Epithelial cell of umbilical artery (primary cell): ENCODE data around the gene LHFPL5. TPM values are rescaled to one million over a fixed set of nuclear protein-coding genes. Genes with fewer than 3 reads are reported as not detected.

Source experiments
- total RNA-seq: library from RNA; depleted of rRNA; stranded (reverse); fragments of >200 nt; gene quantifications from 2 replicates; pipeline ENCODE4 v1.2.3, GENCODE V29; 2014

Gene LHFPL5
- not detected in 2 replicates for total RNA-seq

DNA sequence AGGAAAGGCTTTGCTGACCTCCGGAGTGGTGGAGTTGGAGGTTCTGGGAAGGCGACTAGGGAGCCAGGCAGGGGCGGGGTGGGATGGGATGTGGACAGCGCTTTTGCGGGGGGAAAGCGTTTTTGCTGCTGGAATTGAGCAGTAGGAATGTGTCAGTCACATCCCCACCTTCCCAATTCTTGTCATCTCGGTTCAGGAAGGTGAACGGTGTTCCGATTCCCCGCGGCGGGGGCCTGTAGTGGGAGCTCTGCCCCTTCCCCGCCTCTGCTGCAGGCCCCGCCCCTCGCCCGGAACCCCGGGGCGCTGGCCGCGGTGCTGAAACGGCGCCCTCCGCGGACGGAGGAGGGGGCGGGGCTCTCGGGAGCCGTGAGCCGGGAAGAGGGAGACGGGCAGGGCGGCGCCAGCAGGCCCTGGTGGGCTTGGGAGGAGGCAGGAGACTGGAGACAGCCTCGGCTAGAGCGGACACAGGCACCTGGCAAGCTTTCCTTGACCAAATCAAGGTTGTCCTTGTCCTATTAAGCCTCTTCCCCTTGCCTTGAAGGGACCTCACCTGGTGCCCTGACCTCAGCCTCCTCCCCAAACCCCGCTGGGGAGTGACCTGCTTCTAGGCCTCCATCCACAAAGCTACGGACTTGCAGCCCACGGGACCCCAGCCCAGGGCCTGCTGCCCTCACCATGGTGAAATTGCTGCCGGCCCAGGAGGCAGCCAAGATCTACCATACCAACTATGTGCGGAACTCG is at the start of gene LHFPL5:
LHFPL5 (plus strand) TSS at position 357 of the 741 bp plus-strand sequence; CDS start at position 676, 319 bp downstream.

DNA sequence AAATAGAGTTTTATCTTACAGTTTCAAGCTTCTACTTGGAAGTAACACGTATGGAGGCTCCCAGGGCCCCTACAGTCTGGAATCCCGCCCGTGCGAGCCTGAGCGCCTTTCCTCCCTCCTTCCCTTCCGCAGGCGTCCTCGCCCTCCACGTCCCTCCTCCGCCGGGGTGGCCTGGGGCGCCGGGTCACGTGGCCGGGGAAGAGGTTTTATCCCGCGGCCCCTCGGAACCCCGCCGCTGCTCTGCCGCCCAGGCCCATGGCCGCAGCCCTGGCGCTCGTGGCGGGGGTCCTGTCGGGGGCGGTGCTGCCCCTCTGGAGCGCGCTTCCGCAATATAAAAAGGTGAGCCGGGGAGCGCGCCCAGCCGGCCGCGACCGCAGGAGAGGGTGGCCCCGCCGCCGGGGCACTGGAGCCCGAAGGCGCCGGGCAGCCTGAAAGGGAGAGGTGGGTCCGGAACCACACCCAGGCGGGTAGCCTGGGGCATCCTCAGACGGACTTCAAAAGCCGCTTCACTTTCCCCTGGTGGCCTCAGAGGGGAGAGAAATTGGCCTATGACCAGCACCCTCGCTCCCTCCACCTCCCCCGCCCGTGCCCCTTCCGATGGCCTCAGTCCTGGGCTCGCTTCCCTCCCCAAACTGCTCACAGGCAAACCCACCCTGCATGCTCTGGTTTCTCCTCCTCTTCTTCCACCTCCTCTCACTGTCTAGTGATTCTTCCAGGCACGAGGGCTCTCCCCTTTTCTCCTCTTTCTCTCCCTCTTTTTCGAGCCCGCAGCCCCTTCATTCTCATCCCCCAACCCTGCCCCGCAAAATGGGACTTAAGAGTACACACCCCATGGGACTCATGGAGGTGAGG is 28.6 kb upstream of the LHFPL5 start, which contains the start of gene CLPSL2:
CLPSL2 (plus strand) TSS at position 235 of the 852 bp plus-strand sequence; CDS start at position 256, 21 bp downstream.

DNA sequence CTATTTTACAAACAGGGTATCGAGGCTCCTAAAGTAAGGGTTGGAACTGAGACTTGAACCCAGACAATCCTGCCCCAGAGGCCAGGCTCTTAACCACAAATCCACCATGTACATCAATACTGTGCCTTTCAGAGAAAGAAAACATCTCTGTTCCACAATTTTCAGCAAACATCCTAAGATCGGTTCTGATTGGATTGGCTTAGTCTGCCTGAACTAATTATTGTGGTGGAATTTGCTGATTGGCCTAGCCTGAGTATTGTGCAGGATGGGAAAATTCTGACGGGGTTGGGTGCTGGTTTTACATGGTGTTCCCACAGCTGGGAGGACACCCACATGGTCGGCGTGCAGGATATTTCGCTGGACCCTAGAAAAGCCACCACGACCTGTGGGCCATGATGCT is 24.4 kb upstream of the LHFPL5 start, which contains the start of gene CLPSL1:
CLPSL1 (plus strand) TSS at position 301 of the 400 bp plus-strand sequence; CDS start at position 393, 92 bp downstream.

Other genes starting within 250 kb of the LHFPL5 start
- gene FKBP5, start 116.4 kb upstream of the LHFPL5 start, total RNA-seq: 23.1 and 36.5 TPM in 2 replicates
- gene ARMC12, start 68.3 kb upstream of the LHFPL5 start, total RNA-seq: 0.30 TPM in 1 of 2 replicates, not detected in the other
- not detected in 2 replicates for gene CLPSL2, start 28.8 kb upstream of the LHFPL5 start, total RNA-seq
- gene CLPSL1, start 24.3 kb upstream of the LHFPL5 start, total RNA-seq: not detected in 2 replicates
- not detected in 2 replicates for gene CLPS, start 8.0 kb upstream of the LHFPL5 start, total RNA-seq
- 96.5 and 117 TPM in 2 replicates for gene SRPK1, start 115.7 kb downstream of the LHFPL5 start, total RNA-seq
- not detected in 2 replicates for gene SLC26A8, start 219.3 kb downstream of the LHFPL5 start, total RNA-seq
- gene MAPK14, start 222.5 kb downstream of the LHFPL5 start, total RNA-seq: 51.0 and 75.2 TPM in 2 replicates